GM18508 (cell line): ENCODE data around the gene ASCL1.

Source experiments
- ATAC-seq: cut with Tn5 transposase; IDR thresholded peaks from one replicate; pipeline ENCODE4 v1.9.1; 2021; ENCODE audit warnings: moderate number of reproducible peaks; ENCODE audit not compliant: insufficient read depth, unreplicated experiment

The ASCL1 gene

GRCh38 chr12:102957339-102958050 is at the start of gene ASCL1:
ASCL1 (plus strand) TSS chr12:102957674; CDS start chr12:102958245, 571 bp downstream.
- no peak for ATAC-seq

GRCh38 chr12:102907918-102908317 is 49.6 kb upstream of the ASCL1 start:
- ATAC-seq: no peak

- ATAC-seq: no peak
Observed at GRCh38 chr12:102910137-102910536, 47.3 kb upstream of the ASCL1 start.

- ATAC-seq: no peak
Observed at GRCh38 chr12:102910792-102911191, 46.7 kb upstream of the ASCL1 start.

- ATAC-seq: no peak
Observed at GRCh38 chr12:102911320-102911719, 46.2 kb upstream of the ASCL1 start.

- ATAC-seq: no peak
Observed at GRCh38 chr12:102912258-102912657, 45.2 kb upstream of the ASCL1 start.

GRCh38 chr12:102913453-102914226 is 43.8 kb upstream of the ASCL1 start:
- no peak for ATAC-seq

- no peak for ATAC-seq
Observed at GRCh38 chr12:102916252-102917025, 41.0 kb upstream of the ASCL1 start.

GRCh38 chr12:102917026-102917787 is 40.3 kb upstream of the ASCL1 start, which contains the start of gene PAH:
PAH (minus strand) TSS chr12:102917244; CDS start chr12:102917130, 114 bp downstream.
- ATAC-seq: no peak

GRCh38 chr12:102918840-102919239 is 38.6 kb upstream of the ASCL1 start:
- ATAC-seq: no peak

- no peak for ATAC-seq
Observed at GRCh38 chr12:102920271-102920670, 37.2 kb upstream of the ASCL1 start.

- ATAC-seq: no peak
Observed at GRCh38 chr12:102921240-102921639, 36.2 kb upstream of the ASCL1 start.

GRCh38 chr12:102927220-102927619 is 30.3 kb upstream of the ASCL1 start:
- ATAC-seq: no peak

GRCh38 chr12:102933168-102933567 is 24.3 kb upstream of the ASCL1 start:
- no peak for ATAC-seq

- no peak for ATAC-seq
Observed at GRCh38 chr12:102939059-102939458, 18.4 kb upstream of the ASCL1 start.

GRCh38 chr12:102939670-102940222 is 17.7 kb upstream of the ASCL1 start:
- ATAC-seq: no peak

GRCh38 chr12:102946042-102946441 is 11.4 kb upstream of the ASCL1 start:
- ATAC-seq: no peak

GRCh38 chr12:102948941-102949352 is 8.5 kb upstream of the ASCL1 start:
- ATAC-seq: no peak

GRCh38 chr12:102950107-102950949 is 7.1 kb upstream of the ASCL1 start:
- ATAC-seq: no peak
